ENCODE measurements around the gene HDLBP.

DNA sequence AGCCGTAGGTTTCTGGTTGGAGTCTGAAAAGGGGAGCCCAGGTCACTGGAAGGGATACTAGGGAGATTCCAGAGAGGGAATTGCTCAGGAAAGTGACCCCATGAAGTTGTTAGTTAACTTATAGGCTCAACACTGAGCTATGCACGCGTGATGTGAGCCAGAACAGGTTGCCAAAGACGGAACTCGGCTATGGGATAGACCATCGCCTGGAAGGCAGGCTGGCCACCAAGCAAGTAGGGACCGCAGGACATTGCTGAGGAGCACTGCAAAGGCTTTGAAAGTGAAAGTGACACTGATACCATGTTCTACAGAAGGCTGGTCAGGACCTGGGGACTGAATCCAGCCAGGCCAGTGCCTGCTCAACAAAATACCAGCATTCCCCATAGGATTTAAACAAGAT, 48.0 kb upstream of the HDLBP start:
- TF ChIP-seq, protein P1, sequence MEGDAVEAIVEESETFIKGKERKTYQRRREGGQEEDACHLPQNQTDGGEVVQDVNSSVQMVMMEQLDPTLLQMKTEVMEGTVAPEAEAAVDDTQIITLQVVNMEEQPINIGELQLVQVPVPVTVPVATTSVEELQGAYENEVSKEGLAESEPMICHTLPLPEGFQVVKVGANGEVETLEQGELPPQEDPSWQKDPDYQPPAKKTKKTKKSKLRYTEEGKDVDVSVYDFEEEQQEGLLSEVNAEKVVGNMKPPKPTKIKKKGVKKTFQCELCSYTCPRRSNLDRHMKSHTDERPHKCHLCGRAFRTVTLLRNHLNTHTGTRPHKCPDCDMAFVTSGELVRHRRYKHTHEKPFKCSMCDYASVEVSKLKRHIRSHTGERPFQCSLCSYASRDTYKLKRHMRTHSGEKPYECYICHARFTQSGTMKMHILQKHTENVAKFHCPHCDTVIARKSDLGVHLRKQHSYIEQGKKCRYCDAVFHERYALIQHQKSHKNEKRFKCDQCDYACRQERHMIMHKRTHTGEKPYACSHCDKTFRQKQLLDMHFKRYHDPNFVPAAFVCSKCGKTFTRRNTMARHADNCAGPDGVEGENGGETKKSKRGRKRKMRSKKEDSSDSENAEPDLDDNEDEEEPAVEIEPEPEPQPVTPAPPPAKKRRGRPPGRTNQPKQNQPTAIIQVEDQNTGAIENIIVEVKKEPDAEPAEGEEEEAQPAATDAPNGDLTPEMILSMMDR (IDR thresholded peaks at IDR 0.05; ENCODE audit: insufficient read depth, low read length) = no peak
- TF ChIP-seq POLR2AphosphoS5 (IDR thresholded peaks at IDR 0.05; ENCODE audit: low read depth) = no peak
- TF ChIP-seq SPI1 (IDR thresholded peaks at IDR 0.05; ENCODE audit: borderline replicate concordance, low read depth) = no peak
- TF ChIP-seq, protein P2, sequence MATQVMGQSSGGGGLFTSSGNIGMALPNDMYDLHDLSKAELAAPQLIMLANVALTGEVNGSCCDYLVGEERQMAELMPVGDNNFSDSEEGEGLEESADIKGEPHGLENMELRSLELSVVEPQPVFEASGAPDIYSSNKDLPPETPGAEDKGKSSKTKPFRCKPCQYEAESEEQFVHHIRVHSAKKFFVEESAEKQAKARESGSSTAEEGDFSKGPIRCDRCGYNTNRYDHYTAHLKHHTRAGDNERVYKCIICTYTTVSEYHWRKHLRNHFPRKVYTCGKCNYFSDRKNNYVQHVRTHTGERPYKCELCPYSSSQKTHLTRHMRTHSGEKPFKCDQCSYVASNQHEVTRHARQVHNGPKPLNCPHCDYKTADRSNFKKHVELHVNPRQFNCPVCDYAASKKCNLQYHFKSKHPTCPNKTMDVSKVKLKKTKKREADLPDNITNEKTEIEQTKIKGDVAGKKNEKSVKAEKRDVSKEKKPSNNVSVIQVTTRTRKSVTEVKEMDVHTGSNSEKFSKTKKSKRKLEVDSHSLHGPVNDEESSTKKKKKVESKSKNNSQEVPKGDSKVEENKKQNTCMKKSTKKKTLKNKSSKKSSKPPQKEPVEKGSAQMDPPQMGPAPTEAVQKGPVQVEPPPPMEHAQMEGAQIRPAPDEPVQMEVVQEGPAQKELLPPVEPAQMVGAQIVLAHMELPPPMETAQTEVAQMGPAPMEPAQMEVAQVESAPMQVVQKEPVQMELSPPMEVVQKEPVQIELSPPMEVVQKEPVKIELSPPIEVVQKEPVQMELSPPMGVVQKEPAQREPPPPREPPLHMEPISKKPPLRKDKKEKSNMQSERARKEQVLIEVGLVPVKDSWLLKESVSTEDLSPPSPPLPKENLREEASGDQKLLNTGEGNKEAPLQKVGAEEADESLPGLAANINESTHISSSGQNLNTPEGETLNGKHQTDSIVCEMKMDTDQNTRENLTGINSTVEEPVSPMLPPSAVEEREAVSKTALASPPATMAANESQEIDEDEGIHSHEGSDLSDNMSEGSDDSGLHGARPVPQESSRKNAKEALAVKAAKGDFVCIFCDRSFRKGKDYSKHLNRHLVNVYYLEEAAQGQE (IDR thresholded peaks at IDR 0.05; ENCODE audit: insufficient replicate concordance, low read depth) = no peak
- TF ChIP-seq GABPA (IDR thresholded peaks at IDR 0.05; ENCODE audit: low read depth) = no peak

Data from HL-60 (cell line).